ENCODE measurements around the gene ERI3. TPM values are rescaled to one million over a fixed set of nuclear protein-coding genes. Genes with fewer than 3 reads are reported as not detected.

ERI3 gene
- total RNA-seq, 4 donors from 2014 or later, result 28.8 to 63.2 (median 45.0) TPM

GRCh38 chr1:44290250-44291094 lies 64.6 kb downstream of the ERI3 start:
- Histone ChIP-seq H3K4me3 (replicated peaks in 1 of 3) (no peak overlapping the region), H3K9me3 (no peaks in the 10 kb centered on the region), H3K4me1 (peaks cover 3 to 17% of the 10 kb centered on the region in 2 donors), H3K36me3 (peaks cover 0 to 3% of the 10 kb centered on the region in 2 donors), H3K27me3 (no peaks in the 10 kb centered on the region), H3K27ac (no peak overlapping the region)
- DNase-seq, result no peak
- WGBS, 2 donors, result 85 to 89% methylated on average over 11 of the region's 11 CpGs
- intact Hi-C loops (cut with DNase I), result no loop called here
- TF ChIP-seq, protein P1, sequence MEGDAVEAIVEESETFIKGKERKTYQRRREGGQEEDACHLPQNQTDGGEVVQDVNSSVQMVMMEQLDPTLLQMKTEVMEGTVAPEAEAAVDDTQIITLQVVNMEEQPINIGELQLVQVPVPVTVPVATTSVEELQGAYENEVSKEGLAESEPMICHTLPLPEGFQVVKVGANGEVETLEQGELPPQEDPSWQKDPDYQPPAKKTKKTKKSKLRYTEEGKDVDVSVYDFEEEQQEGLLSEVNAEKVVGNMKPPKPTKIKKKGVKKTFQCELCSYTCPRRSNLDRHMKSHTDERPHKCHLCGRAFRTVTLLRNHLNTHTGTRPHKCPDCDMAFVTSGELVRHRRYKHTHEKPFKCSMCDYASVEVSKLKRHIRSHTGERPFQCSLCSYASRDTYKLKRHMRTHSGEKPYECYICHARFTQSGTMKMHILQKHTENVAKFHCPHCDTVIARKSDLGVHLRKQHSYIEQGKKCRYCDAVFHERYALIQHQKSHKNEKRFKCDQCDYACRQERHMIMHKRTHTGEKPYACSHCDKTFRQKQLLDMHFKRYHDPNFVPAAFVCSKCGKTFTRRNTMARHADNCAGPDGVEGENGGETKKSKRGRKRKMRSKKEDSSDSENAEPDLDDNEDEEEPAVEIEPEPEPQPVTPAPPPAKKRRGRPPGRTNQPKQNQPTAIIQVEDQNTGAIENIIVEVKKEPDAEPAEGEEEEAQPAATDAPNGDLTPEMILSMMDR (IDR thresholded peaks at IDR 0.05), result no peak
- TF ChIP-seq POLR2A (IDR thresholded peaks at IDR 0.05), result no peak

DNA sequence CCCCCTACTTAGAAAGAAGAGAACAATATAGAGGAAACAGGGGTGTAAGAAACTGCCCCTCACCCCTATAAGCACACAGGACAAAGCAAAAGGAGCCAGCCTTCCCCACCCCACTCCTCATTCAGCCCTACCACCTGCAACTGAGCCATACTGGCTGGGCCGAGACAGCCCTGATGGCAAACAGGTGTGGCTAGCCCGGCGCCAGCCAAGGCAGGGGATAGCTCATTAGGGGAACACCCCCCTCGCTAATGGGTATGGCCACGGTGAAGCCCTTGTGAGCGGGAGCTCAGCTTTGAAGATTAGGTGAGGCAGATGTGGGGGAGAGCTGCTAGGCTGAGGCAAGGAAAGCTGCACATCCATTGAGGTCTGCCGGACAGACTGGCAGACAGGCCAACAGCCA lies 65.5 kb downstream of the ERI3 start:
- H3K27ac ChIP-seq, result no peak overlapping the region
- H3K4me1 ChIP-seq, result peaks cover 3 to 16% of the 10 kb centered on the region in 2 donors
- peaks cover 2 to 3% of the 10 kb centered on the region in 2 donors for H3K36me3 ChIP-seq
- TF ChIP-seq, protein P1 (IDR thresholded peaks at IDR 0.05), result no peak
- no peak for TF ChIP-seq POLR2A (IDR thresholded peaks at IDR 0.05)
- no peak overlapping the region for H3K4me3 ChIP-seq (replicated peaks in 1 of 3)
- DNase-seq, result no peak
- intact Hi-C loops (cut with DNase I), result no loop called here
- no peaks in the 10 kb centered on the region for H3K9me3 ChIP-seq
- H3K27me3 ChIP-seq, result no peaks in the 10 kb centered on the region
- 82 to 89% methylated on average over 7 of the region's 7 CpGs for WGBS, 2 donors

GRCh38 chr1:44288883-44289282 lies 66.2 kb downstream of the ERI3 start:
- no peak for DNase-seq
- H3K27ac ChIP-seq, result no peak overlapping the region
- no peaks in the 10 kb centered on the region for H3K27me3 ChIP-seq
- 97 to 98% methylated on average over 4 of the region's 4 CpGs for WGBS, 2 donors
- no peaks in the 10 kb centered on the region for H3K9me3 ChIP-seq
- peaks cover 0 to 9% of the 10 kb centered on the region in 2 donors for H3K4me1 ChIP-seq
- H3K36me3 ChIP-seq, result peaks cover 5 to 7% of the 10 kb centered on the region in 2 donors
- intact Hi-C loops (cut with DNase I), result no loop called here
- TF ChIP-seq POLR2A (IDR thresholded peaks at IDR 0.05), result no peak
- TF ChIP-seq, protein P1 (IDR thresholded peaks at IDR 0.05), result no peak
- no peak overlapping the region for H3K4me3 ChIP-seq (replicated peaks in 1 of 3)

GRCh38 chr1:44284184-44284583 lies 70.9 kb downstream of the ERI3 start:
- DNase-seq, result no peak
- intact Hi-C loops (cut with DNase I), result no loop called here
- TF ChIP-seq, protein P1 (IDR thresholded peaks at IDR 0.05), result no peak
- no peak for TF ChIP-seq POLR2A (IDR thresholded peaks at IDR 0.05)
- no peak overlapping the region for H3K4me3 ChIP-seq (replicated peaks in 1 of 3)
- H3K4me1 ChIP-seq, result no peaks in the 10 kb centered on the region
- H3K36me3 ChIP-seq, result peaks cover 7 to 17% of the 10 kb centered on the region in 2 donors
- no peaks in the 10 kb centered on the region for H3K9me3 ChIP-seq
- 80 to 94% methylated on average over 1 to 2 of the region's 2 CpGs for WGBS, 2 donors
- no peak overlapping the region for H3K27ac ChIP-seq
- H3K27me3 ChIP-seq, result no peaks in the 10 kb centered on the region

GRCh38 chr1:44283524-44284173 lies 71.4 kb downstream of the ERI3 start:
- Histone ChIP-seq H3K36me3 (peaks cover 7 to 17% of the 10 kb centered on the region in 2 donors), H3K4me3 (replicated peaks in 1 of 3) (no peak overlapping the region), H3K27me3 (no peaks in the 10 kb centered on the region), H3K27ac (no peak overlapping the region), H3K9me3 (no peaks in the 10 kb centered on the region), H3K4me1 (no peaks in the 10 kb centered on the region)
- intact Hi-C loops (cut with DNase I), result no loop called here
- TF ChIP-seq, protein P1 (IDR thresholded peaks at IDR 0.05), result no peak
- TF ChIP-seq POLR2A (IDR thresholded peaks at IDR 0.05), result no peak
- 89 to 97% methylated on average over 3 of the region's 3 CpGs for WGBS, 2 donors
- no peak for DNase-seq

Data from thyroid gland (tissue), 4 donors.